ENCODE data around the gene PPP1R14D. TPM values are rescaled to one million over a fixed set of nuclear protein-coding genes. Genes with fewer than 3 reads are reported as not detected.
"Not testable (repeated sequence)": the region's sequence is repeated elsewhere in the genome, so short reads cannot be mapped to it uniquely, and the experiment has no call there.

The PPP1R14D gene
- total RNA-seq, 1 experiment from 2014 or later: 0.64 TPM

- no peaks in the 10 kb centered on the region for H3K9me3 ChIP-seq (ENCODE audit: control insufficient read depth, insufficient read depth, low read depth, low read length)
- no peak overlapping the region for H3K4me3 ChIP-seq (ENCODE audit: low read depth in 2 of 2, low read length in 2 of 2)
- no peak for ATAC-seq
- CTCF ChIA-PET: no interaction called here
- TF ChIP-seq REST (IDR thresholded peaks at IDR 0.05; ENCODE audit: insufficient read depth in 1 of 2, low read depth in 2 of 2, low read length in 1 of 2) (no peak), TCF7L2 (IDR thresholded peaks at IDR 0.05; ENCODE audit: low read depth, low read length) (no peak), SIN3A (IDR thresholded peaks at IDR 0.05; ENCODE audit: borderline replicate concordance, insufficient read depth, low read depth, low read length) (no peak), POLR2AphosphoS5 (IDR thresholded peaks at IDR 0.05; ENCODE audit: low read depth, low read length) (no peak)
- TF ChIP-seq, protein P1, sequence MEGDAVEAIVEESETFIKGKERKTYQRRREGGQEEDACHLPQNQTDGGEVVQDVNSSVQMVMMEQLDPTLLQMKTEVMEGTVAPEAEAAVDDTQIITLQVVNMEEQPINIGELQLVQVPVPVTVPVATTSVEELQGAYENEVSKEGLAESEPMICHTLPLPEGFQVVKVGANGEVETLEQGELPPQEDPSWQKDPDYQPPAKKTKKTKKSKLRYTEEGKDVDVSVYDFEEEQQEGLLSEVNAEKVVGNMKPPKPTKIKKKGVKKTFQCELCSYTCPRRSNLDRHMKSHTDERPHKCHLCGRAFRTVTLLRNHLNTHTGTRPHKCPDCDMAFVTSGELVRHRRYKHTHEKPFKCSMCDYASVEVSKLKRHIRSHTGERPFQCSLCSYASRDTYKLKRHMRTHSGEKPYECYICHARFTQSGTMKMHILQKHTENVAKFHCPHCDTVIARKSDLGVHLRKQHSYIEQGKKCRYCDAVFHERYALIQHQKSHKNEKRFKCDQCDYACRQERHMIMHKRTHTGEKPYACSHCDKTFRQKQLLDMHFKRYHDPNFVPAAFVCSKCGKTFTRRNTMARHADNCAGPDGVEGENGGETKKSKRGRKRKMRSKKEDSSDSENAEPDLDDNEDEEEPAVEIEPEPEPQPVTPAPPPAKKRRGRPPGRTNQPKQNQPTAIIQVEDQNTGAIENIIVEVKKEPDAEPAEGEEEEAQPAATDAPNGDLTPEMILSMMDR (IDR thresholded peaks at IDR 0.05): no peak
- intact Hi-C loops (cut with micrococcal nuclease; ENCODE audit: unreplicated experiment): no loop called here
- in situ Hi-C loops (cut with HindIII; ENCODE audit: low pct_unique_long_range_greater_than_20kb, low sequenced_read_pairs): no loop called here
- BruUV-seq (replicated peaks): no TSS peak
- no peak for DNase-seq (ENCODE audit: low read depth, low spot score)
- peaks cover 4% of the 10 kb centered on the region; the same call in 1 of the 2 replicates for H3K4me1 ChIP-seq (ENCODE audit: control insufficient read depth, insufficient read depth, low read length)
- H3K27me3 ChIP-seq (ENCODE audit: control insufficient read depth, insufficient read depth, low read length): no peaks in the 10 kb centered on the region
- no peak overlapping the region for H3K27ac ChIP-seq (ENCODE audit: low read length)
- POLR2A ChIA-PET: no interaction called here
- H3K36me3 ChIP-seq (ENCODE audit: control insufficient read depth, insufficient read depth, low read length): no peaks in the 10 kb centered on the region
These were observed 38.7 kb upstream of the PPP1R14D start for GRCh38 chr15:40867199-40867598.

GRCh38 chr15:40863660-40864270 is 35.3 kb upstream of the PPP1R14D start:
- DNase-seq (ENCODE audit: low read depth, low spot score) (no peak), ATAC-seq (no peak)
- no peak for TF ChIP-seq SIN3A (IDR thresholded peaks at IDR 0.05; ENCODE audit: borderline replicate concordance, insufficient read depth, low read depth, low read length)
- Histone ChIP-seq H3K36me3 (ENCODE audit: control insufficient read depth, insufficient read depth, low read length) (no peaks in the 10 kb centered on the region), H3K27ac (ENCODE audit: low read length) (no peak overlapping the region), H3K27me3 (ENCODE audit: control insufficient read depth, insufficient read depth, low read length) (no peaks in the 10 kb centered on the region), H3K4me3 (ENCODE audit: low read depth in 2 of 2, low read length in 2 of 2) (no peak overlapping the region), H3K4me1 (ENCODE audit: control insufficient read depth, insufficient read depth, low read length) (0 out of 2 replicates have a peak, but pooled peaks cover 4% of the 10 kb centered on the region), H3K9me3 (ENCODE audit: control insufficient read depth, insufficient read depth, low read depth, low read length) (no peaks in the 10 kb centered on the region)
- POLR2A ChIA-PET: interaction anchor here (0.6 kb wide), 1 partner anchor 155 kb away, joined by 3 read pairs; no protein-coding TSS in a partner anchor
- BruUV-seq (replicated peaks): no TSS peak
- in situ Hi-C loops (cut with HindIII; ENCODE audit: low pct_unique_long_range_greater_than_20kb, low sequenced_read_pairs) (no loop called here), intact Hi-C loops (cut with micrococcal nuclease; ENCODE audit: unreplicated experiment) (no loop called here)
- CTCF ChIA-PET: no interaction called here

DNA sequence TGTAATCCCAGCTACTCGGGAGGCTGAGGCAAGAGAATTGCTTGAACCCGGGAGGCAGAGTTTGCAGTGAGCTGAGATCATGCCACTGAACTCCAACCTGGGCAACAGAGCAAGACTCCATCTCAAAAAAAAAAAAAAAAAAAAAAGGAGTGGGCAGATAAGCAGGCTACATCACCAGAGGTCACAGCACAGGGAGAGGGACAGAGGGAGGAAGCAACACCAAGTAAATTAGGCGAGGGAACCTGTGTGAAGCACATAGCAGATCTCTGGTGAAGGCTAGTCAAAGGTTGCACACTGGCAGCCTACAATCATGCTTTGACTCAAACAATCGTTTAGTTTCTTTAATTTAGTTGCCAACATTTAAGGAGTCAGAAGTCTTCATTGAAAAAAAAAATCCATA is 32.6 kb upstream of the PPP1R14D start:
- BruUV-seq (replicated peaks); H3K4me3 ChIP-seq (ENCODE audit: low read depth in 2 of 2, low read length in 2 of 2); H3K27me3 ChIP-seq (ENCODE audit: control insufficient read depth, insufficient read depth, low read length); DNase-seq (ENCODE audit: low read depth, low spot score); H3K27ac ChIP-seq (ENCODE audit: low read length); ATAC-seq; POLR2A ChIA-PET; in situ Hi-C loops (cut with HindIII; ENCODE audit: low pct_unique_long_range_greater_than_20kb, low sequenced_read_pairs); H3K9me3 ChIP-seq (ENCODE audit: control insufficient read depth, insufficient read depth, low read depth, low read length); H3K36me3 ChIP-seq (ENCODE audit: control insufficient read depth, insufficient read depth, low read length); intact Hi-C loops (cut with micrococcal nuclease; ENCODE audit: unreplicated experiment): not testable (repeated sequence)
- peaks cover 13% of the 10 kb centered on the region; the same call in 1 of the 2 replicates for H3K4me1 ChIP-seq (ENCODE audit: control insufficient read depth, insufficient read depth, low read length)
- CTCF ChIA-PET: interaction anchor here (0.7 to 2.4 kb wide), 3 partner anchors 12 to 63 kb away, joined by 3 to 8 read pairs (median 4); no protein-coding TSS in a partner anchor
